Lower leg skin (tissue), 3 donors: ENCODE results near the gene GRIP2.

ENCODE experiments used
- POLR2A ChIP-seq, 2 donors: fragments of 450-650 bp; IDR thresholded peaks; one replicate each; pipeline ENCODE4 v1.6.1; 2016 to 2017; ENCODE audit warnings: antibody characterized with exemption in 2 of 2, mild to moderate bottlenecking in 1 of 2, moderate library complexity in 1 of 2
- TF ChIP-seq, protein P1 (sequence below), 3 donors: fragments of 450-650 bp; IDR thresholded peaks; one replicate each; pipeline ENCODE4 v1.5.1; 2016; ENCODE audit warnings: antibody characterized with exemption in 3 of 3, mild to moderate bottlenecking in 3 of 3, moderate library complexity in 2 of 3

- TF ChIP-seq, protein P1, sequence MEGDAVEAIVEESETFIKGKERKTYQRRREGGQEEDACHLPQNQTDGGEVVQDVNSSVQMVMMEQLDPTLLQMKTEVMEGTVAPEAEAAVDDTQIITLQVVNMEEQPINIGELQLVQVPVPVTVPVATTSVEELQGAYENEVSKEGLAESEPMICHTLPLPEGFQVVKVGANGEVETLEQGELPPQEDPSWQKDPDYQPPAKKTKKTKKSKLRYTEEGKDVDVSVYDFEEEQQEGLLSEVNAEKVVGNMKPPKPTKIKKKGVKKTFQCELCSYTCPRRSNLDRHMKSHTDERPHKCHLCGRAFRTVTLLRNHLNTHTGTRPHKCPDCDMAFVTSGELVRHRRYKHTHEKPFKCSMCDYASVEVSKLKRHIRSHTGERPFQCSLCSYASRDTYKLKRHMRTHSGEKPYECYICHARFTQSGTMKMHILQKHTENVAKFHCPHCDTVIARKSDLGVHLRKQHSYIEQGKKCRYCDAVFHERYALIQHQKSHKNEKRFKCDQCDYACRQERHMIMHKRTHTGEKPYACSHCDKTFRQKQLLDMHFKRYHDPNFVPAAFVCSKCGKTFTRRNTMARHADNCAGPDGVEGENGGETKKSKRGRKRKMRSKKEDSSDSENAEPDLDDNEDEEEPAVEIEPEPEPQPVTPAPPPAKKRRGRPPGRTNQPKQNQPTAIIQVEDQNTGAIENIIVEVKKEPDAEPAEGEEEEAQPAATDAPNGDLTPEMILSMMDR (IDR thresholded peaks at IDR 0.05) = no peak
- TF ChIP-seq POLR2A (IDR thresholded peaks at IDR 0.05) = no peak
Observed at GRCh38 chr3:14464521-14464920, 75.6 kb downstream of the GRIP2 start.
